HG02981 (cell line): ENCODE data around the gene NHSL2.

Experiments
- ATAC-seq: cut with Tn5 transposase; IDR thresholded peaks from one replicate; pipeline ENCODE4 v1.9.1; 2021; ENCODE audit warnings: mild to moderate bottlenecking, moderate library complexity; ENCODE audit not compliant: unreplicated experiment

The NHSL2 gene

DNA sequence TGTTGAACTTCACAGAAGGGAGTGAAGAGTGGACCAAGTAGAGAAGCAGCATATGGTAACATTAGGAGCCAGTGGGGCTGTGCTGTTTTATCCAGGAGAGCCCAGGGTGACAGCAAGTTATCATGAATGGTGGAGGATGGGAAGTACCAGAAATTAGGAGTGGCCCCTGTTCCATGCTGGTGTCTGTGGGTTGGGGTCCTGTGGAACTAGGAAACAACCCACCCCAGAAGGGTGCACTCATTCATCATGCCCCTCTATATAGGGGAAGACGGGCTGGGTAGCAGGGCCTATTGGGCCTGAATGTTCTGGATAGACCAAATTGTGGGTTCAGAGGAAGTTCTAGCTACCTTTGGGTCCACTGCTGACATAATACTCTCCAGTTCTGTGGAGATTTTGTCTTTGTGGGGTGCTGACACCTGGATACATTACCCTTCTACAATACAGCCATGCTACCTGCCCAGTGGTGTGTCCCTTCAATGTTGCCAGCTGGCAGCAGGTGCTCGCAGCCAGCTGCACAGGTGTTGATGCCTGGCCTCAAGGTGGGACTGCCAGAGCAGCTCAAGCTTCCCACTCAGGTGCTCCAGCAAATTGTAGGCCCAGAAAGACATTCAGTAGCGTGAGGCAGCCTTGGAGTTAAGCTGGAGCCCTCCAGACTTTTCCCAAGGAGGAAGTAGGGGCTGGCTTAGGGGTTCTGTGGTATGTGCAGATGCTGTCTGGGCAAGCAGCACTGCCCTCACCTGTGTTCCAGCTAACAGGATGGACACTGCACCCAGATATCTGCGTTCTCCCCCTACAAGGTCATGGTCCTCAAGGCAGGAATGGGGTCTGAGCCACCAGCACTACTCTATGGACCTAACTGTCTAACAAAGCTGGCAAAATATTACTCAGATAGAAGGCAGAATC lies 106.5 kb downstream of the NHSL2 start:
- ATAC-seq = no peak

DNA sequence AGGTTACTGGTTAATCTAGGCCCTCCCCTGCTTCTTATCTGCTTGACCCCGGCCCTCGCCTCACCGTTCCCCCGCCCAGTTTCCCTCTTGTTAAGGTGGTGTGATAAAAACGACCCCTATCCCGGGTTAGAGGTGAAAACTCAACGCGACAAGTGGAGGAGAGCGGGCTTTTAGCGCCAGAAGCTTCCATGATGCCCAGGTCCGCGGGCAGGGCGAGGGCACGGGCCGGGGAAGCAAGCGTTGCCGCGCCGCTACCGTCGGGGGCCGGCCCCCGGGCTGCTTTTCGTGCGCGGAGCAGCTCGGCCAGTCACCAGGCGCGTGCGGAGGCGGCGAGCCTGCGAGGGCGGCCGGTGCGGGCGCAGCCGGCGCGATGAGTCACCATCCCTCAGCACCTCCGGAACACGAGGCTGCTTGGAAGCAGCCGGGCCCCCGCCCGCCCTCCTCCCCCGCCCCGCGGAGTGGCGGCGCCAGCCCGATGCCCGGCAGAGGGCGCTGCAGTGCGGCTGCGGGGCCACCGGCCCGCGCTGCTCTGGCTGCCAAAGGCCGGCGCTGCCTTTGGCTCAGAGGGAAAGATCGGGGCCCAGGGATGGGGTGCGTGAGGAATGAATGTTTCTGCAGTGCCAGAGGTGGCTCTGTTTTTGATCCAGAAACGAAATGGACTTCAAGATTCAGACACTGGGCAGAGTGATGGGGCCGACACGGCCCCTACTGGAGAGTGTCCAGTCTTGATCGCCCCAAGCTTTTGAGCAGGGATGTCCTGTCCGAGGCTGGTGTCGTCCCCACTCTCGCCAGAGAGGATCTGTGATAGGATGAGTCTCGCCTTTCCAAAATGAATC lies 107.8 kb downstream of the NHSL2 start:
- peak; percentile 62 for ATAC-seq

DNA sequence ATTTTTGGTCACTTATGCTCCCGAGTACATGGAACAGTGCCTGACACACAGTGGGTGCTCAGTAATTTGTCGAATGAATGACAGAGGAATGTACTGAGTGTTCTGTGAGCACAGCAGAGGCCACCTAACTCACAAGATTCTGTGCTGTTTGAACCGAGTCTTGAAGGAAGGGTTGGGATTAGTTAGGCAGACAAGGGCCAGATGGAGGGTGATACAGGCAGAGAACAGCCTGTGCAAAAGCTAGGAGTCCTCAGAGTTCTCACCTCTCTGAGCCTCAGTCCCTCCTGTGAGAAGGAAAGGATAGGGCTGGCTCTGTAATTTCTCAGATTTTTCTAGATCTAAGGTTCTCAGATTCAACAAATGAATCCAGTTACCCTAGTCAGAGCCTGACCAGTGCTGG lies 108.8 kb downstream of the NHSL2 start:
- ATAC-seq = no peak

GRCh38 chrX:72020204-72020603 lies 109.6 kb downstream of the NHSL2 start:
- no peak for ATAC-seq

DNA sequence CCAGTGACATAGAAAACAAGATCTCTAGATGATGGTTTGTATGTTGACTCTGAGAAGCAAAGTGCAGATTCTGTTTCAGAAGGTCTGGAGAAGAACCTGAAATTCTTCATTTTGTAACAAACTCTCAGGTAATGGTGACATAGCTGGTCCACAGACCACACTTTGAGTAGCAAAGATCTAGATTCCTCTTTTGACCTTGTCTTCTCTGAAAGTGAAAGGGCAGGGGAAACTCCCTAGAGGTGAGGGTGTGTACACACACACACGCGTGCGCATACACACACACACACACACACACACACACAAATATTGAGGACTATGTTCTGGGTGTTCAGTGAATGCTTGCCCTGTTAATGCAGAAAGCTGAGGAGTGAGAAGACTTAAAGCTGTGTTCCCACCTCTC lies 110.1 kb downstream of the NHSL2 start:
- no peak for ATAC-seq

DNA sequence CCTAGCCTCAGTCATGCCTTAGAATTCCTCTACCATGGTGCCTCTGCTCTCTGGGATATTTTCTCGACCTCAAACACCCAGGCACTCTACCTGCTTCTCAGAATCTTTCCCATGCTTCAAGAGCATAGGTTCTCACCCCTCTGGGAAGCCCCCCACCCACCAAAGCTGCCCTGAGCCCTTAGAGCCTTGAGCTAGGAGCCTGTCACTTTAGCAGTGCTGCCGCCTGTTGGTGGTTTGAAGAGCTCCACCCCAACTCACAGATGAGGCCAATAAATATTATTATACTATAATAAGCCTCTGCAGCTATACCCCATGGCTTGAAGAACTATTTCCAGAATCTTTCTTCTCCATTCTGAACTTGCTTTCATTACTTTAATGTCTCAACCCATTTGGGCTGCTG lies 111.3 kb downstream of the NHSL2 start:
- ATAC-seq = no peak

- no peak for ATAC-seq
These were observed 112.4 kb downstream of the NHSL2 start for GRCh38 chrX:72023071-72023470.

GRCh38 chrX:72025236-72025770 lies 114.7 kb downstream of the NHSL2 start:
- ATAC-seq = no peak

DNA sequence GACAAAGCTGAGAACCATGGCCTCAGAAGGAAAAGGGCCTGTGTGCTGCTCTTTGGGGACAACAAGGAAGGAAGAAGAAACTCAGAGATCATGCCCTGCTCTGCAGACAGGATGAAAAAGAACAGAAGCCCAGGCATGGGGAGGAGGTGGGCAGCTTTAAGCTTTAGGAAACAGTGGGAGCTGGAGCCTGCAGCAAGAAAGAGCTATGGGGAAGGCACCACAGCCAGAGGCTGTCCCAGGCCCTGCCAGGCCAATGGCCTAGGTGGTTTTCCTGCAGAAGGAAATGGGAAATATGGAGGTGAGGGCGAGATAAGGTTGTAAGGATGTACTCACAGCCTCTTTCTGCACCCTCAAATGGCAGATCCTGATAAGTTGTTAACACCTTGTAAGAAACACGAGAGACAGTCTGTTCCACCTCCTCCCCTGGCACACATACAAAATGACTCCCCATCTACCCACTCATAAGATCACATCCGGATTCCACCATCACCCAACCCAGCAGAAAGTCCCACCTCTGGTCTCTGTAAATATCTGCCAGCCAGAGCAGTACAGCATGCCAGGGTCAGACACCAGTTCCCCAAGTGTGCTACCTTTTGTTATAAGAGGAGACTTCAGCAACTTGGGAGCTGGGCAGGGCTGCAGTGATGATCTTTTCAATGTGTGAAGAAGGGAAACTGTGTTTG lies 115.8 kb downstream of the NHSL2 start:
- no peak for ATAC-seq

GRCh38 chrX:72027024-72027913 lies 116.6 kb downstream of the NHSL2 start:
- ATAC-seq = no peak

- no peak for ATAC-seq
These were observed 117.3 kb downstream of the NHSL2 start for GRCh38 chrX:72027914-72028307.

DNA sequence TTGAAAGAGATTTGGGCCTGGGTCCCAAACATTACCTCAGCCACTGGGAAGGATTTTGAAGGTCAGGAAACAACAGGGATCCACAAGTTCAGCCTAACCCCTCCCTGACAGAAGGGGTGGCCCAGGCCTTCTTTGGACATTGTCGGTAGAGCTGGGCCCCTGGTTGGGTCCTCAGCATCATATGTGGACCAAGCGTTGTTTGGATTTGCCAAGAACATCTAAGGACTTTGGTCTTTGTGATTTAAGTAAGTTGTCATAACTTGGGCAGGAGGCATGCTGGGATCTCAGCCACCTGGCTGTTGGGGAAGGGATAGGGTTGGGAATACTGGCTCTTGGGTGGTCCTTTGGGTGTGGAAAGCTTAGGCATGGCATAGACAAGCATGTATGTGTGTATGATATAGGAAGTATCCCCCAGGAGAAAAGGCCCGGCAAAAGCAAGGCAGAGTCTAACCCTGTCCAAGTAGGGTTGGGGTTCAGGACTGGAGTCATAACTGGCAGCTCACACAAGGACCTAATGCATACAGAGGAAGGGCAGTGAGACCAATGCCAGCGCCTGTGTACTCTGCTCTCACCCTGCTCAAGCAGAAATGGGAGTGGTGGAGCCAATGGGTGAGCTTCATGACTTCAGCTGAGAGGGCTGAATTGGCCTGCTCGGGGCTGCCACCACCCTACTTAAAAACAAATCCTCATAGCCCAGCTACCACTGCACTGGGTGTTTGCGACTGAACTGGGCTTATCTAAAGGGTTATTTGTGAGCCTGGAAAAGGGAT lies 118.2 kb downstream of the NHSL2 start:
- ATAC-seq = no peak

- no peak for ATAC-seq
These were observed 119.1 kb downstream of the NHSL2 start for GRCh38 chrX:72029483-72030411.

- no peak for ATAC-seq
These were observed 119.8 kb downstream of the NHSL2 start for GRCh38 chrX:72030431-72030830.

- ATAC-seq = no peak
These were observed 120.5 kb downstream of the NHSL2 start for GRCh38 chrX:72031118-72031517.

GRCh38 chrX:72031634-72032033 lies 121.0 kb downstream of the NHSL2 start:
- no peak for ATAC-seq

DNA sequence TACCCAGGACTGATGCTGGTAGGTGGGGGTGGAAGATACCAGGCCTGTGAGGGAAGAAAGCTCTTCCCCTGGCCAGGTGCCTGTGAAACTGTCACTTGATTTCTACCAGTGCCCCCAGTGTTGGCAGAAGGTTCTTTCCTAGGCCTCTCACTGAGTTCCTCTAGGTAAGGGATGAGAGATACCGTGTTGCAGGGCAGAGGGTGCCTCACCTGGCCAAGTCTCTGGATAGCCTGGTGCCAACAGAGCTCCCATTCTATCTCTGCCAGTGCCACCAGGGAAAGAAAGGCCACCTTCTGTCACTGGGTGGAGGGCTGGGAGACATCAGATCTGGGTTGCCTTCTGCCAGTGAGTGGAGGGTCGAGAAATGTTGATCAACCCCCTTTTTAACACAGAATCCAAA lies 127.0 kb downstream of the NHSL2 start:
- ATAC-seq = no peak

GRCh38 chrX:72038016-72038415 lies 127.4 kb downstream of the NHSL2 start:
- ATAC-seq = no peak
